Measurements from ENCODE around the gene AOAH. TPM values are rescaled to one million over a fixed set of nuclear protein-coding genes. Genes with fewer than 3 reads are reported as not detected.

The AOAH gene
- total RNA-seq, 1 experiment from 2014 or later: not detected

DNA sequence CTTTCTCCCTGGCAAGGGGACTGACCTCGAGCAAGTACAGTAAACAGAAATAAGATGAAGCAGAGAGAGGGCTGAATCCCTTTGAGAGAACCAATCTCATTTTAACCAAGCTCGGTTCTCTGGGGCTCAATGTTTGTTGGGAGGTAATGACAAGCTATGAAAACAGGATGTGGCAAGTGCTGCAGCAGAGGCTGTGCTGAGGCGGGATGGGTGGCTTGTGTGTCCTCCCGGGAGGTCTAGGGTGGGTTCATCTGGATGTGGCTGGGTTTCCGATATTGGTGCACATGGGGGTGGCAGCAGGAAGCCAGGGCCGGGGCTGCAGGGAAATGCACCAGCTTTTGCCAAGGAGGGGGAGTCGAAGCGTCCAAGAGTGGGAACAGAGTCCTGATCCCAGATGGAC is 84.5 kb downstream of the AOAH start:
- no peaks in the 10 kb centered on the region for H3K4me1 Mint-ChIP-seq (ENCODE audit: insufficient read depth, unreplicated experiment)
- CTCF ChIA-PET: interaction anchor here (0.6 to 1.3 kb wide), 5 partner anchors 32 to 666 kb away, joined by 3 to 6 read pairs (median 4); no protein-coding TSS in a partner anchor

DNA sequence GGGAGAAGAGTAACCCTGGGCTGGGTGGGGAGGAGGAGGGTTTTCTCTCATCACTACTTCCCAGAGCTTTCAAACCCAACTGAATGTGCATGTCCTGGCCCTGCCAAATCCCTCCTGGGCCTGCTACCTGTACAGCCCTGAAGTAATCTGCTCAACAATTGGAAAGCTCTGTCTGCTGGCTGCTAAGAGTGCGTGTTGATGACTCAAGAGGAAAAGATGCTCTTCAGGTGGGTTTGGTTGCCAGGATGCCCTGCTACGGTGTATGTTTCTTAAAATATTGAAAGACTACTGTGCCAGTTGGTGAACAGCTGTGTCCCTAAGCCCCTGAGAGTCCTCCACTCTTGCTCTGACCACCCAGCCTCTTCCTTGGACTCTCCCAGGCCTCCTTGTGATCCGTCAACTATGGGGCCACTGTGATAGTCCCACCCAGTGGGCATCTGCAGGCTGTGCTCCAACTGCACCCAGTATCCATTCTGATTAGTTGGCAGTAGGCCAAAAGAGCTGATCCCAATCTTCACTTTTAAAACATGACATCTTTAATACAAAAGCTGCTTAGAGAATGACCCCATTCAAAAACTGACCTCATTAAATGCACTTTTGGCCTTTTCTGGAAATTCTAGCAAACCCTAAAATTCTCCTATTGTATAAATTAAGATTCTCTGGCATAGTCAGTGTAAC is 85.6 kb downstream of the AOAH start:
- no peaks in the 10 kb centered on the region for H3K4me1 Mint-ChIP-seq (ENCODE audit: insufficient read depth, unreplicated experiment)
- H3K27me3 Mint-ChIP-seq (ENCODE audit: insufficient read depth, unreplicated experiment): no peaks in the 10 kb centered on the region
- H3K36me3 Mint-ChIP-seq (ENCODE audit: insufficient read depth, unreplicated experiment): no peaks in the 10 kb centered on the region
- TF ChIP-seq, protein P1, sequence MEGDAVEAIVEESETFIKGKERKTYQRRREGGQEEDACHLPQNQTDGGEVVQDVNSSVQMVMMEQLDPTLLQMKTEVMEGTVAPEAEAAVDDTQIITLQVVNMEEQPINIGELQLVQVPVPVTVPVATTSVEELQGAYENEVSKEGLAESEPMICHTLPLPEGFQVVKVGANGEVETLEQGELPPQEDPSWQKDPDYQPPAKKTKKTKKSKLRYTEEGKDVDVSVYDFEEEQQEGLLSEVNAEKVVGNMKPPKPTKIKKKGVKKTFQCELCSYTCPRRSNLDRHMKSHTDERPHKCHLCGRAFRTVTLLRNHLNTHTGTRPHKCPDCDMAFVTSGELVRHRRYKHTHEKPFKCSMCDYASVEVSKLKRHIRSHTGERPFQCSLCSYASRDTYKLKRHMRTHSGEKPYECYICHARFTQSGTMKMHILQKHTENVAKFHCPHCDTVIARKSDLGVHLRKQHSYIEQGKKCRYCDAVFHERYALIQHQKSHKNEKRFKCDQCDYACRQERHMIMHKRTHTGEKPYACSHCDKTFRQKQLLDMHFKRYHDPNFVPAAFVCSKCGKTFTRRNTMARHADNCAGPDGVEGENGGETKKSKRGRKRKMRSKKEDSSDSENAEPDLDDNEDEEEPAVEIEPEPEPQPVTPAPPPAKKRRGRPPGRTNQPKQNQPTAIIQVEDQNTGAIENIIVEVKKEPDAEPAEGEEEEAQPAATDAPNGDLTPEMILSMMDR (IDR thresholded peaks at IDR 0.05; ENCODE audit: unreplicated experiment): no peak
- H3K4me3 Mint-ChIP-seq (ENCODE audit: unreplicated experiment): no peak overlapping the region
- intact Hi-C loops (cut with micrococcal nuclease): no loop called here
- no peak overlapping the region for H3K27ac Mint-ChIP-seq (ENCODE audit: low read depth, unreplicated experiment)
- DNase-seq (ENCODE audit: unreplicated experiment): no peak
- BruUV-seq (replicated peaks): no TSS peak
- CTCF ChIA-PET: interaction anchor here (0.8 to 1.3 kb wide), 4 partner anchors 20 to 543 kb away, joined by 3 read pairs; no protein-coding TSS in a partner anchor
- H3K9me3 Mint-ChIP-seq (ENCODE audit: unreplicated experiment): no peaks in the 10 kb centered on the region
- POLR2A ChIA-PET: interaction anchor here (1.1 kb wide), 1 partner anchor 9 kb away, joined by 3 read pairs; no protein-coding TSS in a partner anchor

More for the DNA sequence above, 84.5 kb downstream of the AOAH start:
- intact Hi-C loops (cut with micrococcal nuclease): no loop called here
- Mint-ChIP-seq H3K27ac (ENCODE audit: low read depth, unreplicated experiment) (no peak overlapping the region), H3K4me3 (ENCODE audit: unreplicated experiment) (no peak overlapping the region), H3K27me3 (ENCODE audit: insufficient read depth, unreplicated experiment) (no peaks in the 10 kb centered on the region), H3K9me3 (ENCODE audit: unreplicated experiment) (no peaks in the 10 kb centered on the region), H3K36me3 (ENCODE audit: insufficient read depth, unreplicated experiment) (no peaks in the 10 kb centered on the region)
- TF ChIP-seq, protein P1 (IDR thresholded peaks at IDR 0.05; ENCODE audit: unreplicated experiment): no peak
- POLR2A ChIA-PET: interaction anchor here (0.8 to 0.9 kb wide), 2 partner anchors 20 to 43 kb away, joined by 3 to 4 read pairs; no protein-coding TSS in a partner anchor
- DNase-seq (ENCODE audit: unreplicated experiment): no peak
- BruUV-seq (replicated peaks): no TSS peak

DNA sequence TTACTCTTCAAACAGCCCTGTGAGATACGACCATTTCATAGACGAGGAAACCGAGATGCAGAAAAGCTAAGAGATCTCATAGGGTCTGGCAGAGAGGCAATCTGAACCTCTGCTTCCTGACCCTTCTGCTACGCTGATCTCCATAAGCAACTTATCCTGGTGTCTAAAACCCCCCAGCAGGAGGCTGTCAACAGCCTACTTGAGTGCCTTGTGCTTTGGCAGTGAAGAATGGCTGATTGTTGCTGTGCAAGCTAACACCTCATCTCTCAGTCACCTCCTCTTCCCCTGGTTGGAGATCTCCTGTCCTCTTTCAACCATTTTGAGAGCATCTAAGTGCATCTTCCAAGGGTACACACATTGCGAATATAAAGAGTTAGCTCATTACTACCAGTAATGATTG is 86.2 kb downstream of the AOAH start:
- H3K4me3 Mint-ChIP-seq (ENCODE audit: unreplicated experiment): no peak overlapping the region
- ChIA-PET POLR2A (interaction anchor here (0.9 to 1.1 kb wide), 2 partner anchors 9 to 20 kb away, joined by 3 read pairs; no protein-coding TSS in a partner anchor), CTCF (interaction anchor here (0.8 kb wide), 1 partner anchor 19 kb away, joined by 3 read pairs; no protein-coding TSS in a partner anchor)
- no peaks in the 10 kb centered on the region for H3K27me3 Mint-ChIP-seq (ENCODE audit: insufficient read depth, unreplicated experiment)
- intact Hi-C loops (cut with micrococcal nuclease): no loop called here
- no peaks in the 10 kb centered on the region for H3K36me3 Mint-ChIP-seq (ENCODE audit: insufficient read depth, unreplicated experiment)
- H3K9me3 Mint-ChIP-seq (ENCODE audit: unreplicated experiment): no peaks in the 10 kb centered on the region
- no peaks in the 10 kb centered on the region for H3K4me1 Mint-ChIP-seq (ENCODE audit: insufficient read depth, unreplicated experiment)
- TF ChIP-seq, protein P1 (IDR thresholded peaks at IDR 0.05; ENCODE audit: unreplicated experiment): no peak
- BruUV-seq (replicated peaks): no TSS peak
- no peak overlapping the region for H3K27ac Mint-ChIP-seq (ENCODE audit: low read depth, unreplicated experiment)
- DNase-seq (ENCODE audit: unreplicated experiment): no peak

DNA sequence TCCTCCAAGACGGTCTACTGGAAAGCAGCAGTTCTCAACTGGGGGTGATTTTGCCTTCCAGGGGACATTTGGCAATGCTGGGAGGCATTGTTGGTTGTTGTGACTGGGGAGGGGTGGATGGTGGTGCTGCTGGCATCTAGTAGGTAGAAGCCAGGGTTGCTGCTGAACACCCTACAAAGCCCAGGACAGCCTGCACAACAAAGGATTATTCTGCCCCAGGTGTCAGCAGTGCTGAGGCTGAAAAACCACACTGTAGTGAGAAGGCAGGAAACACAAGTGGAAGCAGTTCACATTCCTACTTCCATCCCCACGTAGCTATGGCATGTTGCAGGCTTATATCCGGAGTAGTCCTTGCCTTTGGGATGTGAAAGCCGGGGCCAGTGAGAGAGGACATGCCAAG is 86.9 kb downstream of the AOAH start:
- Mint-ChIP-seq H3K36me3 (ENCODE audit: insufficient read depth, unreplicated experiment) (no peaks in the 10 kb centered on the region), H3K4me1 (ENCODE audit: insufficient read depth, unreplicated experiment) (no peaks in the 10 kb centered on the region), H3K27me3 (ENCODE audit: insufficient read depth, unreplicated experiment) (peaks cover 3% of the 10 kb centered on the region), H3K9me3 (ENCODE audit: unreplicated experiment) (no peaks in the 10 kb centered on the region), H3K27ac (ENCODE audit: low read depth, unreplicated experiment) (no peak overlapping the region), H3K4me3 (ENCODE audit: unreplicated experiment) (no peak overlapping the region)
- TF ChIP-seq, protein P1 (IDR thresholded peaks at IDR 0.05; ENCODE audit: unreplicated experiment): no peak
- ChIA-PET CTCF (no interaction called here), POLR2A (interaction anchor here (0.9 to 1.1 kb wide), 2 partner anchors 10 to 21 kb away, joined by 3 read pairs; no protein-coding TSS in a partner anchor)
- intact Hi-C loops (cut with micrococcal nuclease): no loop called here
- DNase-seq (ENCODE audit: unreplicated experiment): no peak
- no TSS peak for BruUV-seq (replicated peaks)
